K562 (cell line): ENCODE measurements around the gene ADAMTS7. TPM values are rescaled to one million over a fixed set of nuclear protein-coding genes. Genes with fewer than 3 reads are reported as not detected.

ENCODE experiments used
- ATAC-seq: fragments of 200-7000 bp; cut with Tn5 transposase; 3 replicates; pipeline ENCODE4 v1.9.1; 2020; ENCODE audit warnings: moderate library complexity
- BruUV-seq: library from RNA; stranded (reverse); fragments of 400-500 nt; replicated peaks from 2 replicates; lab custom pipeline; 2021; lab: Mats Ljungman, UMichigan
- CTCF ChIA-PET: fragments of 300-600 bp; formaldehyde crosslinking; extraction: SDS; loops from one replicate; lab custom pipeline; 2021; ENCODE audit warnings: low intra/inter-chr PET ratio; lab: Yijun Ruan, JAX
- POLR2A ChIA-PET: fragments of 300-600, 350-650 bp; sonication (Branson Sonifier 250); formaldehyde crosslinking; extraction: SDS; loops from one replicate; lab custom pipeline; 2021; ENCODE audit warnings: antibody characterized with exemption, inconsistent platforms; lab: Yijun Ruan, JAX
- DNase-seq, 4 experiments: peaks; one replicate each; pipeline versions ENCODE4 v3.0.0 to v3.0.0-alpha.2; 2011 to 2018; ENCODE audit warnings: low spot score in 3 of 4, mixed read lengths in 3 of 4; ENCODE audit errors: extremely low read depth in 1 of 4
- FAIRE-seq: peaks from 2 replicates; lab custom pipeline; 2011; peaks lifted over from hg19 to GRCh38; lab: Jason Lieb, UNC
- H2AFZ ChIP-seq: 2 replicates; pipeline ENCODE4 v1.6.0; 2011; ENCODE audit warnings: low read depth, low read length, control low read depth, inconsistent platforms
- H3K27ac ChIP-seq: fragments of 200-600 bp; 3 replicates; pipeline ENCODE4 v1.8.0; 2011; ENCODE audit warnings: low read depth, mild to moderate bottlenecking, control low read depth, inconsistent platforms, low read length, moderate library complexity, mixed read lengths; ENCODE audit errors: extremely low read depth
- H3K27me3 ChIP-seq, 2 experiments: fragments of 300-600 bp in 1 of 2; 2 replicates in 1 of 2; 3 replicates in 1 of 2; pipeline versions ENCODE4 v1.6.0 to v1.8.0; 2011; ENCODE audit warnings: inconsistent platforms in 2 of 2, low read length in 2 of 2, mild to moderate bottlenecking in 1 of 2, mixed read lengths in 1 of 2, moderate library complexity in 1 of 2; ENCODE audit not compliant: control insufficient read depth in 2 of 2, insufficient read depth in 2 of 2
- H3K36me3 ChIP-seq: fragments of 300-600 bp; 3 replicates; pipeline ENCODE4 v1.8.0; 2011; ENCODE audit warnings: mild to moderate bottlenecking, low read length, inconsistent platforms; ENCODE audit not compliant: control insufficient read depth, insufficient read depth
- H3K4me1 ChIP-seq, 2 experiments: fragments of 200-600 bp in 1 of 2; replicated peaks in 1 of 2; 2 replicates in 1 of 2; 3 replicates in 1 of 2; pipeline versions ENCODE4 v1.5.1 to v1.8.0; 2011; ENCODE audit warnings: inconsistent platforms in 2 of 2, low read length in 2 of 2, mild to moderate bottlenecking in 1 of 2, mixed read lengths in 1 of 2, moderate library complexity in 1 of 2; ENCODE audit not compliant: control insufficient read depth in 2 of 2, insufficient read depth in 2 of 2
- H3K4me2 ChIP-seq: 2 replicates; pipeline ENCODE4 v1.6.1; 2011; ENCODE audit warnings: low read length, control low read depth, inconsistent platforms, mixed read lengths; ENCODE audit not compliant: insufficient read depth
- H3K4me3 ChIP-seq: fragments of 200-600 bp; sonication (generic), shearing (Covaris generic); 2 replicates; pipeline ENCODE4 v1.5.1; 2016; ENCODE audit warnings: control low read depth, inconsistent platforms
- H3K79me2 ChIP-seq: fragments of 200-600 bp; 3 replicates; pipeline ENCODE4 v1.8.0; 2011; ENCODE audit warnings: low read length, inconsistent platforms; ENCODE audit not compliant: control insufficient read depth, insufficient read depth
- H3K9ac ChIP-seq, 2 experiments: 2 replicates each; pipeline versions ENCODE4 v1.6.0 to v1.6.1; 2011; ENCODE audit warnings: low read depth in 2 of 2, low read length in 2 of 2, control low read depth in 1 of 2, inconsistent platforms in 1 of 2, mild to moderate bottlenecking in 1 of 2, mixed read lengths in 1 of 2; ENCODE audit not compliant: insufficient read depth in 1 of 2
- H3K9me1 ChIP-seq: one replicate; pipeline ENCODE4 v1.6.0; 2011; ENCODE audit warnings: inconsistent platforms, mild to moderate bottlenecking, low read length, moderate library complexity; ENCODE audit not compliant: control insufficient read depth, insufficient read depth
- H3K9me3 ChIP-seq: replicated peaks from 2 replicates; pipeline ENCODE4 v1.5.1; 2011; ENCODE audit warnings: low read depth, low read length, inconsistent platforms; ENCODE audit not compliant: control insufficient read depth, insufficient read depth
- H4K20me1 ChIP-seq: replicated peaks from 2 replicates; pipeline ENCODE4 v1.6.1; 2011; ENCODE audit warnings: low read length, inconsistent platforms, mixed read lengths; ENCODE audit not compliant: control insufficient read depth, insufficient read depth
- BCOR ChIP-seq: fragments of 450-650 bp; IDR thresholded peaks from 2 replicates; pipeline ENCODE4 v1.6.1; 2016
- CBX8 ChIP-seq: fragments of 200-600 bp; sonication (generic); IDR thresholded peaks from 2 replicates; pipeline ENCODE4 v1.6.1; 2012; ENCODE audit warnings: borderline replicate concordance, mixed run types, low read depth, mild to moderate bottlenecking, moderate library complexity, mixed read lengths, low read length, control low read depth, inconsistent platforms; ENCODE audit not compliant: poor library complexity, severe bottlenecking; ENCODE audit errors: extremely low read depth
- KDM1A ChIP-seq, 2 experiments: fragments of 450-650 bp; IDR thresholded peaks; 2 replicates each; pipeline ENCODE4 v1.6.1; 2016; ENCODE audit warnings: mild to moderate bottlenecking in 2 of 2
- PCBP1 ChIP-seq: fragments of 200-400 bp; formaldehyde crosslinking; IDR thresholded peaks from 2 replicates; pipeline ENCODE4 v1.6.1; 2018; ENCODE audit warnings: mild to moderate bottlenecking, low read depth, low read length; ENCODE audit not compliant: poor library complexity, severe bottlenecking
- PHTF2 ChIP-seq: fragments of 250-450 bp; sonication (Bioruptor Pico); IDR thresholded peaks from 2 replicates; pipeline ENCODE4 v1.5.0; 2021; ENCODE audit warnings: mild to moderate bottlenecking
- RBM25 ChIP-seq: fragments of 200-400 bp; formaldehyde crosslinking; IDR thresholded peaks from 2 replicates; pipeline ENCODE4 v1.6.1; 2018; ENCODE audit warnings: low read length, low read depth, moderate library complexity; ENCODE audit not compliant: severe bottlenecking
- SMARCE1 ChIP-seq: fragments of 450-650 bp; IDR thresholded peaks from 2 replicates; pipeline ENCODE4 v1.7.1; 2016; ENCODE audit warnings: mild to moderate bottlenecking
- SOX6 ChIP-seq: fragments of 450-650 bp; IDR thresholded peaks from 2 replicates; pipeline ENCODE4 v1.6.1; 2014; ENCODE audit warnings: mild to moderate bottlenecking
- THRAP3 ChIP-seq: fragments of 450-650 bp; IDR thresholded peaks from 2 replicates; pipeline ENCODE4 v1.6.1; 2016; ENCODE audit warnings: mild to moderate bottlenecking, inconsistent platforms, borderline replicate concordance
- ZEB2 ChIP-seq: fragments of 450-650 bp; IDR thresholded peaks from 2 replicates; pipeline ENCODE4 v1.6.1; 2016
- ZNF232 ChIP-seq: sonication (generic); formaldehyde crosslinking; IDR thresholded peaks from 2 replicates; pipeline ENCODE4 v1.8.0; 2022; ENCODE audit warnings: mild to moderate bottlenecking, missing genetic modification reagents
- ZNF324 ChIP-seq: fragments of 250-450 bp; sonication (Bioruptor Pico); IDR thresholded peaks from 2 replicates; pipeline ENCODE4 v1.4.0; 2020; ENCODE audit warnings: mild to moderate bottlenecking
- ZNF583 ChIP-seq: fragments of 250-450 bp; sonication (Bioruptor Pico); IDR thresholded peaks from 2 replicates; pipeline ENCODE4 v1.4.0; 2020
- WGBS: fragments of 100-300 bp; shearing (Covaris generic); methylation state at CpG from one replicate; pipeline ENCODE4 v1.1.6; 2016; ENCODE audit warnings: low coverage, mixed read lengths; ENCODE audit not compliant: insufficient coverage; ENCODE audit errors: missing lambda C conversion rate; 5-methylcytosine and 5-hydroxymethylcytosine counted together
- in situ Hi-C: fragments of 300-500 bp; cut with MboI; formaldehyde crosslinking; loops from 4 replicates; pipeline ENCODE4 v1.15.0; 2018; ENCODE audit warnings: inconsistent platforms, mixed read lengths
- intact Hi-C: fragments of 100-400 bp; cut with micrococcal nuclease; formaldehyde crosslinking; loops from 2 replicates; pipeline ENCODE4 v1.14.2; 2022
- polyA plus RNA-seq, 8 experiments: library from polyadenylated mRNA; depleted of rRNA in 4 of 8; stranded (reverse) in 5 of 8; unstranded in 3 of 8; fragments of >200 nt; fragmentation: Nextera tagmentation in 2 of 8; fragmentation: Illumina TruSeq in 1 of 8; extraction: Ambion mirVana in 2 of 8; extraction: Trizol in 1 of 8; gene quantifications; 2 replicates each; pipeline versions ENCODE4 v1.2.1 to v1.2.3, GENCODE V29; 2011 to 2014; ENCODE audit warnings: inconsistent platforms in 1 of 8, missing spikeins in 1 of 8
- total RNA-seq, 7 experiments: library from RNA; depleted of rRNA in 6 of 7; stranded (reverse); fragments of >200 nt in 6 of 7; fragmentation: Illumina TruSeq in 2 of 7; extraction: Trizol in 2 of 7; gene quantifications; 2 replicates each; pipeline versions ENCODE4 v1.2.1 to v1.2.3, GENCODE V29; 2011 to 2021; ENCODE audit warnings: low replicate concordance in 1 of 7
- TF ChIP-seq, protein P1 (sequence below): fragments of 450-650 bp; formaldehyde crosslinking; conservative IDR thresholded peaks from 2 replicates; pipeline ENCODE4 v1.4.0; 2022; ENCODE audit warnings: mild to moderate bottlenecking, missing genetic modification characterization
- TF ChIP-seq, protein P2 (sequence below): sonication (generic); formaldehyde crosslinking; IDR thresholded peaks from 2 replicates; pipeline ENCODE4 v1.8.0; 2022; ENCODE audit warnings: mild to moderate bottlenecking, missing genetic modification reagents

Gene ADAMTS7
- total and polyA plus RNA-seq, 9 of the 15 experiments (the other 6 are each of a cell fraction or from before 2014, with no cell fraction given), result 0.05 to 0.07 TPM; not detected in 7

DNA sequence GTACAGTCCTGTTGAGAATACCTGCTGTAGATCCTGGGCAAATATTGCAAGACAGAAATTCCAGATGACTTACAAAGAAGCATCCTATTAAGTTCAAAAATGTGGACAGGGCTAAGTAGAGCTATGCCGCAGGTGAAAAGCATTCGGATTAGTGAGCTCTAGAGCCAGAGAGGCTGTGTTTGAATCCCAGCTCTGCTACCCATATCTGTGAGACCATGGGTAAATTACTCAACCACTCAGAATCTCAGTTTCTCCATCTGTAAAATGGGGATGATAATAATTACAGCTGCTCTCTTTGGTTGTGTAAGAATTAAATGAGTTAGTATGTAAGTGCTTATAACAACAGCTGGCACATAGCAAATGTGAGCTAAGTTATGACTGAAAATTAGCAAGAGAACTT lies 3.9 kb downstream of the ADAMTS7 start:
- FAIRE-seq (no peak), ATAC-seq (no peak), DNase-seq (no peak)
- Histone ChIP-seq H3K27me3 (peaks cover 25 to 39% of the 10 kb centered on the region in 2 experiments; a peak in 4 of 5 replicates), H3K9ac (no peak overlapping the region), H3K9me1 (peaks cover 5% of the 10 kb centered on the region), H3K79me2 (no peaks in the 10 kb centered on the region), H4K20me1 (peaks cover 6% of the 10 kb centered on the region; the same call in 1 of the 2 replicates), H2AFZ (no peak overlapping the region), H3K4me1 (peaks cover 0 to 22% of the 10 kb centered on the region in 2 experiments; a peak in 3 of 5 replicates), H3K27ac (no peak overlapping the region), H3K36me3 (no peaks in the 10 kb centered on the region), H3K4me2 (no peak overlapping the region), H3K9me3 (peaks cover 5% of the 10 kb centered on the region; the same call in 1 of the 2 replicates), H3K4me3 (no peak overlapping the region)
- CTCF ChIA-PET, result no interaction called here
- in situ Hi-C loops (no loop called here), intact Hi-C loops (loop anchor here (5.0 kb wide), 1 partner anchor 55 kb away; no protein-coding TSS in a partner anchor)
- BruUV-seq, result no TSS peak
- POLR2A ChIA-PET, result interaction anchor here (0.6 to 0.9 kb wide), 2 partner anchors 11 to 245 kb away, joined by 3 read pairs; no protein-coding TSS in a partner anchor
- TF ChIP-seq KDM1A (IDR thresholded peaks at IDR 0.05), result peak in 1 of 2 experiments; percentile 41; a peak in 1 of 4 replicates
- TF ChIP-seq RBM25, result peak; percentile 76
- no peak for TF ChIP-seq ZNF324 (CRISPR knock-in tag)
- TF ChIP-seq BCOR, result peak; percentile 48; the same call in 1 of the 2 replicates
- WGBS, result 66% methylated on average over 2 of the region's 2 CpGs

DNA sequence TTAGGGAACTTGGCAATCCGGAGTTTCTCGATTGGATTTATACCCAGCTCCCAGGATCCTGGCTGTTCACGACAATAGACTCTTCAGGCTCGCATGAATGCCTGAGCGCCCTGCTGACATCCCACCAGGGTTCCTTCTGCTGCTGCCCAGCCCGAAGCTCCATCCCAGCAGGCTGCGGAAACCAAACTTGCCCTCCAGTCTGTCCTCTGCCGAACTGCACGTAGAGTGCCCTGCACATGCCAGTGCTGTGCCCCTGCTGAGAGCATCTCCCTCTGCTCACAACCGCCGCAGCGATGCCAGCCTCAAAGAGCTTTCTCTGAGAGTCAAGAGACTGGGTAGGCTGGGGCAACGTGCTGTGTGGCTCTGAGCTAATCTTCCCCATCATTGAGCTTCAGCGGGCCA lies 6.9 kb downstream of the ADAMTS7 start:
- Histone ChIP-seq H3K9me1 (no peaks in the 10 kb centered on the region), H2AFZ (no peak overlapping the region), H4K20me1 (no peaks in the 10 kb centered on the region), H3K27me3 (peaks cover 10 to 26% of the 10 kb centered on the region in 2 experiments; a peak in 4 of 5 replicates), H3K9ac (no peak overlapping the region), H3K4me2 (no peak overlapping the region), H3K4me1 (peaks cover 0 to 5% of the 10 kb centered on the region in 2 experiments; a peak in 1 of 5 replicates), H3K79me2 (no peaks in the 10 kb centered on the region), H3K36me3 (no peaks in the 10 kb centered on the region), H3K9me3 (peaks cover 5% of the 10 kb centered on the region; the same call in 1 of the 2 replicates), H3K27ac (no peak overlapping the region), H3K4me3 (no peak overlapping the region)
- no peak for DNase-seq
- ChIA-PET CTCF (no interaction called here), POLR2A (interaction anchor here (0.6 kb wide), 2 partner anchors 64 to 68 kb away, joined by 3 read pairs; no protein-coding TSS in a partner anchor)
- WGBS, result 2% methylated on average over 13 of the region's 14 CpGs
- no peak for ATAC-seq
- no TSS peak for BruUV-seq
- intact Hi-C loops, result no loop called here
- in situ Hi-C loops, result no loop called here
- no peak for FAIRE-seq
- TF ChIP-seq, protein P1, sequence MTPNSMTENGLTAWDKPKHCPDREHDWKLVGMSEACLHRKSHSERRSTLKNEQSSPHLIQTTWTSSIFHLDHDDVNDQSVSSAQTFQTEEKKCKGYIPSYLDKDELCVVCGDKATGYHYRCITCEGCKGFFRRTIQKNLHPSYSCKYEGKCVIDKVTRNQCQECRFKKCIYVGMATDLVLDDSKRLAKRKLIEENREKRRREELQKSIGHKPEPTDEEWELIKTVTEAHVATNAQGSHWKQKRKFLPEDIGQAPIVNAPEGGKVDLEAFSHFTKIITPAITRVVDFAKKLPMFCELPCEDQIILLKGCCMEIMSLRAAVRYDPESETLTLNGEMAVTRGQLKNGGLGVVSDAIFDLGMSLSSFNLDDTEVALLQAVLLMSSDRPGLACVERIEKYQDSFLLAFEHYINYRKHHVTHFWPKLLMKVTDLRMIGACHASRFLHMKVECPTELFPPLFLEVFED (CRISPR knock-in tag), result no peak
- TF ChIP-seq, protein P2, sequence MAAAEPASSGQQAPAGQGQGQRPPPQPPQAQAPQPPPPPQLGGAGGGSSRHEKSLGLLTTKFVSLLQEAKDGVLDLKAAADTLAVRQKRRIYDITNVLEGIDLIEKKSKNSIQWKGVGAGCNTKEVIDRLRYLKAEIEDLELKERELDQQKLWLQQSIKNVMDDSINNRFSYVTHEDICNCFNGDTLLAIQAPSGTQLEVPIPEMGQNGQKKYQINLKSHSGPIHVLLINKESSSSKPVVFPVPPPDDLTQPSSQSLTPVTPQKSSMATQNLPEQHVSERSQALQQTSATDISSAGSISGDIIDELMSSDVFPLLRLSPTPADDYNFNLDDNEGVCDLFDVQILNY (CRISPR knock-in tag), result no peak
- TF ChIP-seq CBX8 (no peak), THRAP3 (no peak), ZNF232 (no peak), PHTF2 (CRISPR knock-in tag) (no peak), SMARCE1 (no peak), ZNF583 (no peak), PCBP1 (no peak), ZEB2 (no peak), SOX6 (no peak)
